ENCODE data around the gene KCNJ10.
"Not testable (repeated sequence)": the region's sequence is repeated elsewhere in the genome, so short reads cannot be mapped to it uniquely, and the experiment has no call there.

The KCNJ10 gene

GRCh38 chr1:160053548-160054365, 16.2 kb downstream of the KCNJ10 start:
- Histone ChIP-seq H3K27me3 (ENCODE audit: insufficient read depth, low read length, poor library complexity) (peaks cover 14% of the 10 kb centered on the region), H3K9ac (ENCODE audit: low read depth, low read length) (no peak overlapping the region), H3K36me3 (ENCODE audit: insufficient read depth, low read length) (no peaks in the 10 kb centered on the region), H3K9me3 (ENCODE audit: insufficient read depth, low read length, severe bottlenecking) (no peaks in the 10 kb centered on the region), H3K4me3 (ENCODE audit: low read depth in 1 of 2, low read length in 2 of 2) (no peak overlapping the region), H3K27ac (ENCODE audit: low read length) (no peak overlapping the region), H4K20me1 (ENCODE audit: insufficient read depth, low read length) (no peaks in the 10 kb centered on the region), H3K4me2 (ENCODE audit: insufficient read depth, low read length) (no peak overlapping the region), H2AFZ (ENCODE audit: low read depth, low read length) (no peak overlapping the region), H3K4me1 (ENCODE audit: insufficient read depth, low read length) (no peaks in the 10 kb centered on the region), H3K79me2 (ENCODE audit: insufficient read depth, low read length) (no peaks in the 10 kb centered on the region)
- DNase-seq (no peak), ATAC-seq (ENCODE audit: insufficient read depth, low read depth) (no peak)
- no peak for TF ChIP-seq CTCF (IDR thresholded peaks at IDR 0.05; ENCODE audit: borderline replicate concordance, extremely low read depth, low read length, poor library complexity, severe bottlenecking)
- TF ChIP-seq EZH2 (IDR thresholded peaks at IDR 0.05; ENCODE audit: borderline replicate concordance, low read depth, low read length, severe bottlenecking) = no peak

- H3K9ac ChIP-seq (ENCODE audit: low read depth, low read length) = no peak overlapping the region
- no peak overlapping the region for H3K4me2 ChIP-seq (ENCODE audit: insufficient read depth, low read length)
- H2AFZ ChIP-seq (ENCODE audit: low read depth, low read length) = no peak overlapping the region
- TF ChIP-seq CTCF (IDR thresholded peaks at IDR 0.05; ENCODE audit: borderline replicate concordance, extremely low read depth, low read length, poor library complexity, severe bottlenecking) (no peak), EZH2 (IDR thresholded peaks at IDR 0.05; ENCODE audit: borderline replicate concordance, low read depth, low read length, severe bottlenecking) (no peak)
- H4K20me1 ChIP-seq (ENCODE audit: insufficient read depth, low read length) = no peaks in the 10 kb centered on the region
- no peaks in the 10 kb centered on the region for H3K79me2 ChIP-seq (ENCODE audit: insufficient read depth, low read length)
- no peaks in the 10 kb centered on the region for H3K9me3 ChIP-seq (ENCODE audit: insufficient read depth, low read length, severe bottlenecking)
- H3K27me3 ChIP-seq (ENCODE audit: insufficient read depth, low read length, poor library complexity) = peaks cover 14% of the 10 kb centered on the region
- DNase-seq (no peak), ATAC-seq (ENCODE audit: insufficient read depth, low read depth) (no peak)
- no peaks in the 10 kb centered on the region for H3K4me1 ChIP-seq (ENCODE audit: insufficient read depth, low read length)
- no peaks in the 10 kb centered on the region for H3K36me3 ChIP-seq (ENCODE audit: insufficient read depth, low read length)
- H3K4me3 ChIP-seq (ENCODE audit: low read depth in 1 of 2, low read length in 2 of 2) = no peak overlapping the region
- no peak overlapping the region for H3K27ac ChIP-seq (ENCODE audit: low read length)
Observed at GRCh38 chr1:160052936-160053335, 17.0 kb downstream of the KCNJ10 start.

- H3K79me2 ChIP-seq (ENCODE audit: insufficient read depth, low read length) = no peaks in the 10 kb centered on the region
- peaks cover 6% of the 10 kb centered on the region for H3K4me1 ChIP-seq (ENCODE audit: insufficient read depth, low read length)
- no peaks in the 10 kb centered on the region for H4K20me1 ChIP-seq (ENCODE audit: insufficient read depth, low read length)
- no peaks in the 10 kb centered on the region for H3K9me3 ChIP-seq (ENCODE audit: insufficient read depth, low read length, severe bottlenecking)
- H3K27ac ChIP-seq (ENCODE audit: low read length) = no peak overlapping the region
- DNase-seq (no peak), ATAC-seq (ENCODE audit: insufficient read depth, low read depth) (no peak)
- no peak overlapping the region for H3K4me2 ChIP-seq (ENCODE audit: insufficient read depth, low read length)
- no peaks in the 10 kb centered on the region for H3K36me3 ChIP-seq (ENCODE audit: insufficient read depth, low read length)
- peaks cover 14% of the 10 kb centered on the region for H3K27me3 ChIP-seq (ENCODE audit: insufficient read depth, low read length, poor library complexity)
- no peak overlapping the region for H3K4me3 ChIP-seq (ENCODE audit: low read depth in 1 of 2, low read length in 2 of 2)
- no peak for TF ChIP-seq CTCF (IDR thresholded peaks at IDR 0.05; ENCODE audit: borderline replicate concordance, extremely low read depth, low read length, poor library complexity, severe bottlenecking)
- no peak for TF ChIP-seq EZH2 (IDR thresholded peaks at IDR 0.05; ENCODE audit: borderline replicate concordance, low read depth, low read length, severe bottlenecking)
- no peak overlapping the region for H2AFZ ChIP-seq (ENCODE audit: low read depth, low read length)
- no peak overlapping the region for H3K9ac ChIP-seq (ENCODE audit: low read depth, low read length)
Observed at GRCh38 chr1:160050619-160051018, 19.3 kb downstream of the KCNJ10 start.

GRCh38 chr1:160050182-160050581, 19.8 kb downstream of the KCNJ10 start:
- DNase-seq; H3K36me3 ChIP-seq (ENCODE audit: insufficient read depth, low read length); H3K79me2 ChIP-seq (ENCODE audit: insufficient read depth, low read length); H3K27ac ChIP-seq (ENCODE audit: low read length); H3K9me3 ChIP-seq (ENCODE audit: insufficient read depth, low read length, severe bottlenecking); H3K4me2 ChIP-seq (ENCODE audit: insufficient read depth, low read length); H4K20me1 ChIP-seq (ENCODE audit: insufficient read depth, low read length); H2AFZ ChIP-seq (ENCODE audit: low read depth, low read length); H3K4me1 ChIP-seq (ENCODE audit: insufficient read depth, low read length); H3K4me3 ChIP-seq (ENCODE audit: low read depth in 1 of 2, low read length in 2 of 2); ATAC-seq (ENCODE audit: insufficient read depth, low read depth); H3K9ac ChIP-seq (ENCODE audit: low read depth, low read length): not testable (repeated sequence)
- peaks cover 14% of the 10 kb centered on the region for H3K27me3 ChIP-seq (ENCODE audit: insufficient read depth, low read length, poor library complexity)
